ENCODE measurements around the gene IRF2BP2.
"Not testable (repeated sequence)": the region's sequence is repeated elsewhere in the genome, so short reads cannot be mapped to it uniquely, and the experiment has no call there.

DNA sequence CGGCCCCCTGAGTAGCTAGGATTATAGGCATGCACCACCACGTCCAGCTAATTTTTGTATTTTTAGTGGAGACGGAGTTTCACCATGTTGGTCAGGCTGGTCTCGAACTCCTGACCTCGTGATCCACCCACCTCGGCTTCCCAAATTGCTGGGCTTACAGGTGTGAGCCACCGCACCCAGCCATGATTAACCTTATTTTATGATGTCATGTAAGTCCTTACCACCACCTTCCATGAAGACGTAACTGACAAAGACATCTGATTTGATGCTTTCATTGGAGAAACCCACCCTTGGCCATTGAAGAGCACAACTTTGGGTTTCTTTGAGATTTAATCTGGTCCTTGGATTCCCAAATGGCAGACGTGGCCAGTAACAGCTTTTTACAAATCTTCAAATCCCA, 24.9 kb upstream of the IRF2BP2 start:
- TF ChIP-seq, protein P1, sequence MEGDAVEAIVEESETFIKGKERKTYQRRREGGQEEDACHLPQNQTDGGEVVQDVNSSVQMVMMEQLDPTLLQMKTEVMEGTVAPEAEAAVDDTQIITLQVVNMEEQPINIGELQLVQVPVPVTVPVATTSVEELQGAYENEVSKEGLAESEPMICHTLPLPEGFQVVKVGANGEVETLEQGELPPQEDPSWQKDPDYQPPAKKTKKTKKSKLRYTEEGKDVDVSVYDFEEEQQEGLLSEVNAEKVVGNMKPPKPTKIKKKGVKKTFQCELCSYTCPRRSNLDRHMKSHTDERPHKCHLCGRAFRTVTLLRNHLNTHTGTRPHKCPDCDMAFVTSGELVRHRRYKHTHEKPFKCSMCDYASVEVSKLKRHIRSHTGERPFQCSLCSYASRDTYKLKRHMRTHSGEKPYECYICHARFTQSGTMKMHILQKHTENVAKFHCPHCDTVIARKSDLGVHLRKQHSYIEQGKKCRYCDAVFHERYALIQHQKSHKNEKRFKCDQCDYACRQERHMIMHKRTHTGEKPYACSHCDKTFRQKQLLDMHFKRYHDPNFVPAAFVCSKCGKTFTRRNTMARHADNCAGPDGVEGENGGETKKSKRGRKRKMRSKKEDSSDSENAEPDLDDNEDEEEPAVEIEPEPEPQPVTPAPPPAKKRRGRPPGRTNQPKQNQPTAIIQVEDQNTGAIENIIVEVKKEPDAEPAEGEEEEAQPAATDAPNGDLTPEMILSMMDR (IDR thresholded peaks at IDR 0.05) = not testable (repeated sequence)
- TF ChIP-seq POLR2A (IDR thresholded peaks at IDR 0.05) = not testable (repeated sequence)

Measured in lower leg skin (tissue), 3 donors.